ENCODE data around the gene HRNR. TPM values are rescaled to one million over a fixed set of nuclear protein-coding genes. Genes with fewer than 3 reads are reported as not detected.

The HRNR gene
- total RNA-seq, 2 experiments from 2014 or later = not detected

Other genes with a start within 250 kb of the HRNR start
- 100 to 1,000 TPM; 529 to 544 TPM for gene S100A10, start 230.3 kb downstream of the HRNR start, total RNA-seq
- gene S100A11, start 187.2 kb downstream of the HRNR start, total RNA-seq = 100 to 1,000 TPM; 241 to 262 TPM
- not detected for gene TCHHL1, start 135.1 kb downstream of the HRNR start, total RNA-seq
- gene TCHH, start 108.7 kb downstream of the HRNR start, total RNA-seq = under 1 TPM; 0.06 to 0.08 TPM
- not detected for gene RPTN, start 65.0 kb downstream of the HRNR start, total RNA-seq
- gene FLG, start 101.0 kb upstream of the HRNR start, total RNA-seq = not detected
- not detected for gene FLG2, start 135.8 kb upstream of the HRNR start, total RNA-seq
- not detected for gene CRNN, start 190.1 kb upstream of the HRNR start, total RNA-seq